IMR-90 (cell line): ENCODE data around the gene GALNT3. TPM values are rescaled to one million over a fixed set of nuclear protein-coding genes. Genes with fewer than 3 reads are reported as not detected.

Source experiments
- ATAC-seq: fragments of 200-7000 bp; cut with Tn5 transposase; 2 replicates; pipeline ENCODE4 v1.9.1; 2020; ENCODE audit warnings: low read depth, mild to moderate bottlenecking, moderate library complexity
- BruUV-seq: library from RNA; stranded (reverse); fragments of 400-500 nt; replicated peaks from 2 replicates; lab custom pipeline; 2021; lab: Mats Ljungman, UMichigan
- CTCF ChIA-PET: fragments of 300-600 bp; formaldehyde crosslinking; extraction: SDS; loops from one replicate; lab custom pipeline; 2021; ENCODE audit warnings: antibody characterized with exemption; lab: Yijun Ruan, JAX
- POLR2A ChIA-PET: fragments of 300-600 bp; sonication (Branson Sonifier 250); formaldehyde crosslinking; loops from one replicate; lab custom pipeline; 2022; ENCODE audit warnings: antibody characterized with exemption; ENCODE audit not compliant: unreplicated experiment; lab: Charles Lee
- DNase-seq: peaks from one replicate; pipeline ENCODE4 v3.0.0; 2013
- H2AFZ ChIP-seq: replicated peaks from 2 replicates; pipeline ENCODE3; 2013; ENCODE audit warnings: low read length, mild to moderate bottlenecking; ENCODE audit not compliant: poor library complexity
- H2AK5ac ChIP-seq: 2 replicates; pipeline ENCODE4 v1.6.1; 2013; ENCODE audit warnings: low read depth, low read length, inconsistent platforms
- H2AK9ac ChIP-seq: replicated peaks from 2 replicates; pipeline ENCODE3; 2013; ENCODE audit warnings: mild to moderate bottlenecking, low read depth, low read length, moderate library complexity; ENCODE audit not compliant: poor library complexity
- H2BK120ac ChIP-seq: 2 replicates; pipeline ENCODE4 v1.6.1; 2013; ENCODE audit warnings: low read depth, low read length, inconsistent platforms
- H2BK15ac ChIP-seq: 3 replicates; pipeline ENCODE4 v1.6.1; 2013; ENCODE audit warnings: low read depth, low read length, inconsistent platforms
- H2BK20ac ChIP-seq: 2 replicates; pipeline ENCODE4 v1.6.1; 2013; ENCODE audit warnings: low read depth, mild to moderate bottlenecking, inconsistent platforms, low read length, moderate library complexity
- H2BK5ac ChIP-seq: 2 replicates; pipeline ENCODE4 v1.6.1; 2013; ENCODE audit warnings: mild to moderate bottlenecking, low read depth, low read length, inconsistent platforms; ENCODE audit not compliant: poor library complexity, severe bottlenecking
- H3K14ac ChIP-seq: replicated peaks from 2 replicates; pipeline ENCODE4 v1.6.1; 2013; ENCODE audit warnings: low read depth, low read length, inconsistent platforms
- H3K18ac ChIP-seq: 2 replicates; pipeline ENCODE4 v1.6.1; 2013; ENCODE audit warnings: low read depth, low read length, control low read depth
- H3K23ac ChIP-seq: 2 replicates; pipeline ENCODE4 v1.6.1; 2013; ENCODE audit warnings: low read depth, low read length, inconsistent platforms
- H3K27ac ChIP-seq: 2 replicates; pipeline ENCODE4 v1.5.1; 2013; ENCODE audit warnings: mild to moderate bottlenecking, control low read depth, low read length; ENCODE audit not compliant: insufficient read depth
- H3K27me3 ChIP-seq: 2 replicates; pipeline ENCODE4 v1.6.1; 2013; ENCODE audit warnings: low read length; ENCODE audit not compliant: control insufficient read depth, insufficient read depth
- H3K36me3 ChIP-seq: 2 replicates; pipeline ENCODE4 v1.6.1; 2013; ENCODE audit warnings: low read length, mixed read lengths; ENCODE audit not compliant: control insufficient read depth, insufficient read depth
- H3K4ac ChIP-seq: 2 replicates; pipeline ENCODE4 v1.6.1; 2013; ENCODE audit warnings: low read depth, low read length, inconsistent platforms
- H3K4me1 ChIP-seq: 2 replicates; pipeline ENCODE4 v1.6.1; 2013; ENCODE audit warnings: low read length, mixed read lengths; ENCODE audit not compliant: control insufficient read depth, insufficient read depth
- H3K4me2 ChIP-seq: 2 replicates; pipeline ENCODE4 v1.6.1; 2013; ENCODE audit warnings: low read depth, mild to moderate bottlenecking, control low read depth, low read length, moderate library complexity
- H3K4me3 ChIP-seq: 2 replicates; pipeline ENCODE4 v1.5.1; 2013; ENCODE audit warnings: low read depth, mild to moderate bottlenecking, control low read depth, low read length, moderate library complexity; ENCODE audit not compliant: insufficient read depth
- H3K56ac ChIP-seq: 2 replicates; pipeline ENCODE4 v1.6.1; 2013; ENCODE audit warnings: low read length, inconsistent platforms; ENCODE audit not compliant: insufficient read depth; ENCODE audit errors: extremely low read depth
- H3K79me1 ChIP-seq, 2 experiments: 2 replicates each; pipeline ENCODE4 v1.6.1; 2013; ENCODE audit warnings: low read length in 2 of 2, inconsistent platforms in 1 of 2, low read depth in 1 of 2
- H3K9ac ChIP-seq: 2 replicates; pipeline ENCODE4 v1.6.1; 2013; ENCODE audit warnings: low read depth, low read length, control low read depth
- H3K9me1 ChIP-seq: 2 replicates; pipeline ENCODE4 v1.6.1; 2013; ENCODE audit warnings: low read length, inconsistent platforms; ENCODE audit not compliant: insufficient read depth
- H3K9me3 ChIP-seq: 2 replicates; pipeline ENCODE4 v1.6.1; 2013; ENCODE audit warnings: low read length; ENCODE audit not compliant: control insufficient read depth, insufficient read depth
- H4K20me1 ChIP-seq: 2 replicates; pipeline ENCODE4 v1.6.1; 2013; ENCODE audit warnings: low read length, inconsistent platforms; ENCODE audit not compliant: insufficient read depth
- H4K5ac ChIP-seq: 2 replicates; pipeline ENCODE4 v1.6.1; 2013; ENCODE audit warnings: mild to moderate bottlenecking, low read depth, low read length, control low read depth
- H4K8ac ChIP-seq, 2 experiments: 2 replicates each; pipeline ENCODE4 v1.6.1; 2013; ENCODE audit warnings: low read depth in 2 of 2, low read length in 2 of 2, control low read depth in 1 of 2, inconsistent platforms in 1 of 2
- H4K91ac ChIP-seq: 2 replicates; pipeline ENCODE4 v1.6.1; 2013; ENCODE audit warnings: low read depth, low read length, inconsistent platforms; ENCODE audit not compliant: insufficient read depth
- BHLHE40 ChIP-seq: fragments of 150-350 bp; IDR thresholded peaks from 2 replicates; pipeline ENCODE4 v1.6.1; 2016; ENCODE audit warnings: mild to moderate bottlenecking, low read depth, low read length
- MAFK ChIP-seq: IDR thresholded peaks from 2 replicates; pipeline ENCODE4 v1.6.1; 2012; ENCODE audit warnings: low read depth, low read length, improper control_type of control experiment
- SMC3 ChIP-seq: fragments of 150-350 bp; IDR thresholded peaks from 2 replicates; pipeline ENCODE4 v1.6.1; 2016; ENCODE audit warnings: low read depth, mild to moderate bottlenecking, antibody characterized with exemption, low read length, moderate library complexity
- WGBS, 2 experiments: methylation state at CpG; one replicate each; pipeline versions ENCODE4 v1.1.5 to v1.1.7; 2013; ENCODE audit warnings: missing lambda C conversion rate in 2 of 2; ENCODE audit not compliant: insufficient read length in 1 of 2; ENCODE audit errors: extremely low coverage in 2 of 2; 5-methylcytosine and 5-hydroxymethylcytosine counted together
- dilution Hi-C: fragments of 300-500 bp; cut with HindIII; formaldehyde crosslinking; loops from one replicate; pipeline ENCODE4 v1.14.3; 2018; ENCODE audit warnings: low sequenced_read_pairs; ENCODE audit not compliant: unreplicated experiment
- in situ Hi-C: fragments of 300-500 bp; cut with MboI; formaldehyde crosslinking; loops from 3 replicates; pipeline ENCODE4 v1.14.3; 2019; ENCODE audit warnings: low sequenced_read_pairs, inconsistent platforms, mixed read lengths
- intact Hi-C: fragments of 100-400 bp; cut with micrococcal nuclease; formaldehyde crosslinking; loops from 2 replicates; pipeline ENCODE4 v1.10.0; 2022
- polyA plus RNA-seq, 3 experiments: library from polyadenylated mRNA; depleted of rRNA; stranded (reverse); fragments of >200 nt; gene quantifications; 2 replicates each; pipeline ENCODE4 v1.2.3, GENCODE V29; 2012; ENCODE audit warnings: low replicate concordance in 1 of 3
- total RNA-seq: library from RNA; depleted of rRNA; stranded (reverse); fragments of >200 nt; gene quantifications from 2 replicates; pipeline ENCODE4 v1.2.3, GENCODE V29; 2012

GALNT3 gene
- total and polyA plus RNA-seq, 2 of the 4 experiments (the other 2 are of a cell fraction), result 1.1 to 2.0 TPM

GRCh38 chr2:165827016-165827920 lies 33.2 kb upstream of the GALNT3 start:
- ATAC-seq, result no peak; the same call in 1 of the 2 replicates
- H3K9me3 ChIP-seq, result no peaks in the 10 kb centered on the region
- H3K56ac ChIP-seq, result no peak overlapping the region
- H4K5ac ChIP-seq, result no peak overlapping the region
- intact Hi-C loops (no loop called here), in situ Hi-C loops (no loop called here), dilution Hi-C loops (no loop called here)
- no peak overlapping the region for H3K4me3 ChIP-seq
- H4K91ac ChIP-seq, result no peak overlapping the region
- H4K8ac ChIP-seq, result no peak overlapping the region
- no peaks in the 10 kb centered on the region for H3K79me1 ChIP-seq
- H2BK20ac ChIP-seq, result no peak overlapping the region
- no peak overlapping the region for H3K4me2 ChIP-seq
- H3K14ac ChIP-seq, result no peak overlapping the region
- H2BK120ac ChIP-seq, result no peak overlapping the region
- DNase-seq, result no peak
- ChIA-PET CTCF (no interaction called here), POLR2A (no interaction called here)
- no peaks in the 10 kb centered on the region; the same call in 1 of the 2 replicates for H3K4me1 ChIP-seq
- H4K20me1 ChIP-seq, result no peaks in the 10 kb centered on the region
- no peak overlapping the region for H3K27ac ChIP-seq
- no peak overlapping the region for H2BK15ac ChIP-seq
- BruUV-seq, result no TSS peak
- TF ChIP-seq BHLHE40 (no peak), SMC3 (no peak), MAFK (no peak)
- H3K27me3 ChIP-seq, result no peaks in the 10 kb centered on the region
- H3K4ac ChIP-seq, result no peak overlapping the region
- no peak overlapping the region for H2AFZ ChIP-seq
- H3K9me1 ChIP-seq, result no peaks in the 10 kb centered on the region
- H3K18ac ChIP-seq, result no peak overlapping the region
- H2BK5ac ChIP-seq, result no peak overlapping the region
- no peak overlapping the region for H2AK5ac ChIP-seq
- H3K36me3 ChIP-seq, result no peaks in the 10 kb centered on the region
- no peak overlapping the region for H3K9ac ChIP-seq
- H3K23ac ChIP-seq, result no peak overlapping the region
- H2AK9ac ChIP-seq, result no peak overlapping the region
- no CpG with 5 or more reads among the region's 3 CpGs for WGBS, 2 experiments
